ENCODE measurements around the gene KLHDC7B. TPM values are rescaled to one million over a fixed set of nuclear protein-coding genes. Genes with fewer than 3 reads are reported as not detected.

KLHDC7B gene
- total and polyA plus RNA-seq, 2 donors (not counting 3 experiments of a cell fraction or from before 2014, with no cell fraction given): not detected

- H3K79me2 ChIP-seq (ENCODE audit: control insufficient read depth, insufficient read depth, low read length): no peaks in the 10 kb centered on the region
- peak overlapping the region; percentile 78 for H2AFZ ChIP-seq (ENCODE audit: low read depth, low read length)
- no peak for DNase-seq (ENCODE audit: low read depth, low spot score)
- TF ChIP-seq JUN (IDR thresholded peaks at IDR 0.05; ENCODE audit: borderline replicate concordance, insufficient read depth, insufficient read length, low read depth) (no peak), POLR2A (IDR thresholded peaks at IDR 0.05; ENCODE audit: low read depth, low read length) (no peak), FOS (IDR thresholded peaks at IDR 0.05; ENCODE audit: borderline replicate concordance, insufficient read depth, low read length) (no peak), MYC (IDR thresholded peaks at IDR 0.05; ENCODE audit: low read depth, low read length) (no peak), EZH2 (IDR thresholded peaks at IDR 0.05; ENCODE audit: borderline replicate concordance, low read depth, low read length, severe bottlenecking) (no peak), POLR2AphosphoS5 (IDR thresholded peaks at IDR 0.05; ENCODE audit: insufficient read depth, low read depth, low read length) (no peak), CTCF (IDR thresholded peaks at IDR 0.05; ENCODE audit: extremely low read depth in 1 of 2, insufficient read depth in 1 of 2, low read depth in 1 of 2, low read length in 2 of 2) (no peak), GATA2 (IDR thresholded peaks at IDR 0.05; ENCODE audit: insufficient read depth, insufficient read length, low read depth, low read length) (no peak), MAX (IDR thresholded peaks at IDR 0.05; ENCODE audit: insufficient read depth, insufficient read length) (no peak)
- POLR2A ChIA-PET: no interaction called here
- peaks cover 5% of the 10 kb centered on the region for H3K4me1 ChIP-seq (ENCODE audit: control insufficient read depth, extremely low read depth, insufficient read depth, low read length)
- H3K36me3 ChIP-seq (ENCODE audit: control insufficient read depth in 2 of 2, extremely low read depth in 1 of 2, insufficient read depth in 2 of 2, low read length in 2 of 2): no peaks in the 10 kb centered on the region
- no peaks in the 10 kb centered on the region for H4K20me1 ChIP-seq (replicated peaks; ENCODE audit: control insufficient read depth, extremely low read depth, insufficient read depth, low read length)
- intact Hi-C loops (cut with micrococcal nuclease): no loop called here
- H3K9me3 ChIP-seq (replicated peaks; ENCODE audit: control insufficient read depth, insufficient read depth, low read length): no peaks in the 10 kb centered on the region
- no peak for FAIRE-seq
- CTCF ChIA-PET: interaction anchor here (0.6 to 2.2 kb wide), 21 partner anchors 9 to 137 kb away, joined by 3 to 16 read pairs (median 5); partner anchors contain the start of genes KLHDC7B, LMF2, MIOX and NCAPH2
- no peaks in the 10 kb centered on the region for H3K9me1 ChIP-seq (replicated peaks; ENCODE audit: control insufficient read depth, extremely low read depth, insufficient read depth, low read length)
- BruUV-seq (replicated peaks): no TSS peak
- H3K9ac ChIP-seq (replicated peaks; ENCODE audit: extremely low read depth, insufficient read depth, low read length): no peak overlapping the region
- no peak overlapping the region for H3K4me2 ChIP-seq (ENCODE audit: insufficient read depth, low read length)
- no peak overlapping the region for H3K27ac ChIP-seq (ENCODE audit: insufficient read depth, low read depth, low read length)
- peaks cover 8 to 14% of the 10 kb centered on the region in 2 experiments for H3K27me3 ChIP-seq (ENCODE audit: control insufficient read depth in 2 of 2, insufficient read depth in 2 of 2, low read length in 2 of 2)
- H3K4me3 ChIP-seq (replicated peaks in 1 of 3; ENCODE audit: insufficient read depth in 1 of 3, low read depth in 1 of 3, low read length in 3 of 3): no peak overlapping the region
- dilution Hi-C loops (cut with MboI; ENCODE audit: extremely low pct_ligation_motif_present, low sequenced_read_pairs): no loop called here
These were observed 17.9 kb downstream of the KLHDC7B start for GRCh38 chr22:50563413-50564160.

All from endothelial cell of umbilical vein (primary cell).